HG02798 (cell line): ENCODE data around the gene ZNF273.
"Not testable (repeated sequence)": the region's sequence is repeated elsewhere in the genome, so short reads cannot be mapped to it uniquely, and the experiment has no call there.

Experiments used
- ATAC-seq: cut with Tn5 transposase; IDR thresholded peaks from one replicate; pipeline ENCODE4 v1.9.1; 2021; ENCODE audit warnings: mild to moderate bottlenecking; ENCODE audit not compliant: unreplicated experiment, poor library complexity

ZNF273 gene

GRCh38 chr7:64902806-64903721 lies at the start of gene ZNF273:
Gene ZNF273, plus strand, starts transcription at chr7:64903273. Its CDS starts 45 bp downstream, at chr7:64903318.
- ATAC-seq = peak; percentile 100

GRCh38 chr7:64853679-64854078 lies 49.4 kb upstream of the ZNF273 start:
- ATAC-seq = no peak

GRCh38 chr7:64854969-64855368 lies 48.1 kb upstream of the ZNF273 start:
- no peak for ATAC-seq

GRCh38 chr7:64863021-64863420 lies 40.1 kb upstream of the ZNF273 start:
- no peak for ATAC-seq

GRCh38 chr7:64863530-64863929 lies 39.5 kb upstream of the ZNF273 start:
- ATAC-seq = not testable (repeated sequence)

- no peak for ATAC-seq
These were observed 39.1 kb upstream of the ZNF273 start for GRCh38 chr7:64863969-64864368.

- ATAC-seq = no peak
These were observed 35.1 kb upstream of the ZNF273 start for GRCh38 chr7:64867863-64868440.

GRCh38 chr7:64868499-64868898 lies 34.6 kb upstream of the ZNF273 start:
- no peak for ATAC-seq

- no peak for ATAC-seq
These were observed 33.9 kb upstream of the ZNF273 start for GRCh38 chr7:64869121-64869725.

GRCh38 chr7:64869912-64870562 lies 33.0 kb upstream of the ZNF273 start:
- no peak for ATAC-seq

- no peak for ATAC-seq
These were observed 32.4 kb upstream of the ZNF273 start for GRCh38 chr7:64870656-64871055.

- no peak for ATAC-seq
These were observed 31.3 kb upstream of the ZNF273 start for GRCh38 chr7:64871761-64872160.

GRCh38 chr7:64872351-64873154 lies 30.5 kb upstream of the ZNF273 start:
- ATAC-seq = no peak

GRCh38 chr7:64873155-64873500 lies 29.9 kb upstream of the ZNF273 start:
- ATAC-seq = no peak

- ATAC-seq = no peak
These were observed 29.6 kb upstream of the ZNF273 start for GRCh38 chr7:64873517-64873916.

GRCh38 chr7:64874114-64874513 lies 29.0 kb upstream of the ZNF273 start:
- ATAC-seq = no peak

GRCh38 chr7:64874562-64875250 lies 28.4 kb upstream of the ZNF273 start:
- ATAC-seq = no peak

- ATAC-seq = no peak
These were observed 27.8 kb upstream of the ZNF273 start for GRCh38 chr7:64875258-64875657.

- no peak for ATAC-seq
These were observed 27.2 kb upstream of the ZNF273 start for GRCh38 chr7:64875658-64876406.
